ENCODE data around the gene CLN6. TPM values are rescaled to one million over a fixed set of nuclear protein-coding genes. Genes with fewer than 3 reads are reported as not detected.

Gene CLN6
- polyA plus RNA-seq (2013): 18.5 and 21.2 TPM in 2 replicates

DNA sequence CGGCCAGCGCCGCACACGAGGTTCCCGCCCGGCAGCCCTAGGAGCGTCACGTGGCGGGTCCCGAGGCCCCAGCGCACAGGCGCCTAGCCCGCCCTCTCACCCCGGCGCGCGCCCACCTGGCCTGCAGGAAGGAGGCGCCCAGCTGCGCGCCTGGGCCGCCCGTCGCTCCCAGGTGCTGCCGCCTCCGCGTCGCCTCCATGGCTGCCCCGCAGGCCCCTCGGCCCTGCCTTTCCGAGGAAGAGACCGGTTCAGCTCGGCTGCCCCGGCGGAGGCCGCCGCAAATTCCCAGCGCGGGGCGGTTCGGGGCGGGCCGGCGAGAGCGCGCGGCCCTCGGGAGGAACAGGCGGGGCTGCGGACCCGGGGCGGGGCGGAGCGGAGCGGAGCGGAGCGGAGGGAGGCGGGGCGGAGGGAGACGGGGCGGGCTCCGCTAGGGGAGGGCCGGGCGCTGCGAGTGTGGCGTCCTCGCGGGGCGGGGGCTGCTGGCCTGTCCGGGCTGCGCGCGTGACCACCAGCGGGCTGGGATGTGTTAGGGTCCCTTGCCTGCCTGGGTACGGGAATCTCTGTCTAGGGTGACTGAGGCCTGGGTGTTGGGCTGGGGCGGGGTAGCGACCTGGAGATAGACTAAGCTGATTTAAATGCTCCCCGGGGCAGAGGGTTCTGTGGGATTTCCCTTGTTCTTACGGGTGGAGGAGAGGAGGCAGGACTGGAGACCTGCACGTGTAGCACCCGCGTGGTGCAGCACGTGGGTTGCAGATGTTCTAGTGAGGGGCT, at the start of gene CLN6:
CLN6 (minus strand) TSS at position 343 of the 771 bp plus-strand sequence; CDS start at position 199, 144 bp downstream.
- Histone ChIP-seq H3K27ac (ENCODE audit: low read depth, low read length) (peak within 1 kb of the TSS; percentile 79), H3K9ac (ENCODE audit: low read length) (peak within 1 kb of the TSS; percentile 94), H3K79me2 (ENCODE audit: control insufficient read depth, insufficient read depth, low read length, poor library complexity) (peaks cover 13% of the 10 kb centered on the region), H2AK5ac (ENCODE audit: low read length) (no peak within 1 kb of the TSS), H3K18ac (ENCODE audit: low read length) (peak within 1 kb of the TSS; percentile 92), H2BK12ac (ENCODE audit: low read length) (no peak within 1 kb of the TSS), H3K27me3 (ENCODE audit: insufficient read depth, low read length) (no peaks in the 10 kb centered on the region), H3K9me3 (ENCODE audit: insufficient read depth, low read depth, low read length) (no peaks in the 10 kb centered on the region), H3K4ac (ENCODE audit: low read depth, low read length) (peak within 1 kb of the TSS; percentile 84), H4K91ac (ENCODE audit: low read depth, low read length) (peak within 1 kb of the TSS; percentile 89), H3K4me1 (ENCODE audit: control insufficient read depth in 1 of 2, insufficient read depth in 2 of 2, low read length in 2 of 2) (peaks cover 5 to 11% of the 10 kb centered on the region in 2 experiments), H4K12ac (ENCODE audit: low read depth, low read length) (peak within 1 kb of the TSS; percentile 54), H2AFZ (ENCODE audit: insufficient read depth, low read length, poor library complexity) (peak within 1 kb of the TSS; percentile 57), H4K8ac (ENCODE audit: low read depth, low read length) (peak within 1 kb of the TSS; percentile 92), H3K79me1 (ENCODE audit: low read length) (peaks cover 7% of the 10 kb centered on the region), H2BK5ac (ENCODE audit: low read depth, low read length, poor library complexity) (peak within 1 kb of the TSS; percentile 91), H3K23ac (ENCODE audit: low read length) (no peak within 1 kb of the TSS), H3K4me2 (ENCODE audit: low read length) (peak within 1 kb of the TSS; percentile 87), H2BK120ac (ENCODE audit: insufficient read depth, low read length, poor library complexity) (peak within 1 kb of the TSS; percentile 90), H3K4me3 (ENCODE audit: low read depth, low read length) (peak within 1 kb of the TSS; percentile 97), H3K14ac (ENCODE audit: low read length) (peak within 1 kb of the TSS; percentile 92), H3K36me3 (ENCODE audit: control insufficient read depth in 1 of 2, insufficient read depth in 2 of 2, low read length in 2 of 2) (no peaks in the 10 kb centered on the region)
- WGBS (ENCODE audit: extremely low coverage, insufficient coverage, insufficient read length): no CpG with 5 or more reads among the region's 82 CpGs
- DNase-seq: peak; percentile 72 to 80

DNA sequence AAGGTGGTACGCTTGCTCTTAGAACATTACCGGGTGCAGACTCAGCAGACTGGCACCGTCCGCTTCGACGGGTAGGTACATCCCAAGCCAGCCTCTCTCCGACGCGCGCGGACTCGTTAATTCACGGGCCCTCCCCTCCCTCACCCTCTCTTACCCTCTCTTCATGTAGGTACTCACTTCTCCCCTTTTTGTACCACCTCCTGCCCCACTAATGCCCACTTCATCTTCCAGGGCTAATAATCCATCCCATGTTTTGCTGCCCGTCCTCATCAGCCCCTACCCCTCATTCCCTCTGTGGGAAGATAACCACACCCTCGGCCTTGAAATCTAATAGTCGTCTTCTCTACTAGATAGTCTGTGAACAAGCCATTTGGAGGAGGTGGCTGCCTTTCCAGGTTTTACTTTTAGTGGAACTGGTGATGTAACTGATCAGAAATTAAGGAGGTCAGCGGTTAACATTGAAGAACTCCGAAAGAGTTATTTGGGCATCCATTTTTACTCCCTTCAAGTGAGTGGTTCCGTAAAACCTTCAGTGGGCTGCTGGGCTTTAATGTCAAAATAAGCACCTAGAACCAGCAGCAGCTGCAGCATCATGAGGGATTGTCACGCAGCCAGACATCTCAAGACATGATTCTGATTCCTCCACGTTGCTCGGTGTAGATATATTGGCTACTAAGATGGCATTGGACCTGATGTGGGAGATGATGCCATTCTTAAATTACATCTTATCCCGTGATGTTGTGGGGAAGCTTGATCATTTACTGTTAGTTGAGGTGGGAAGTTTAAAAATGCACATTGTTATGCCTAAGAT, 49.3 kb upstream of the CLN6 start:
- Histone ChIP-seq H3K9me3 (ENCODE audit: insufficient read depth, low read depth, low read length) (no peaks in the 10 kb centered on the region), H4K12ac (ENCODE audit: low read depth, low read length) (peak overlapping the region; percentile 92), H3K27me3 (ENCODE audit: insufficient read depth, low read length) (no peaks in the 10 kb centered on the region), H3K27ac (ENCODE audit: low read depth, low read length) (peak overlapping the region; percentile 100), H3K14ac (ENCODE audit: low read length) (peak overlapping the region; percentile 91), H2AFZ (ENCODE audit: insufficient read depth, low read length, poor library complexity) (no peak overlapping the region), H2BK120ac (ENCODE audit: insufficient read depth, low read length, poor library complexity) (peak overlapping the region; percentile 98), H2BK5ac (ENCODE audit: low read depth, low read length, poor library complexity) (peak overlapping the region; percentile 90), H2AK5ac (ENCODE audit: low read length) (peak overlapping the region; percentile 6), H3K36me3 (ENCODE audit: control insufficient read depth in 1 of 2, insufficient read depth in 2 of 2, low read length in 2 of 2) (peaks cover 0 to under 1% of the 10 kb centered on the region in 2 experiments), H3K4ac (ENCODE audit: low read depth, low read length) (peak overlapping the region; percentile 20), H4K8ac (ENCODE audit: low read depth, low read length) (peak overlapping the region; percentile 95), H3K18ac (ENCODE audit: low read length) (peak overlapping the region; percentile 99), H3K9ac (ENCODE audit: low read length) (peak overlapping the region; percentile 97), H3K23ac (ENCODE audit: low read length) (no peak overlapping the region), H2BK12ac (ENCODE audit: low read length) (no peak overlapping the region), H3K4me1 (ENCODE audit: control insufficient read depth in 1 of 2, insufficient read depth in 2 of 2, low read length in 2 of 2) (peaks cover 0 to 6% of the 10 kb centered on the region in 2 experiments), H3K79me1 (ENCODE audit: low read length) (peaks cover 16% of the 10 kb centered on the region), H4K91ac (ENCODE audit: low read depth, low read length) (peak overlapping the region; percentile 91), H3K79me2 (ENCODE audit: control insufficient read depth, insufficient read depth, low read length, poor library complexity) (peaks cover 21% of the 10 kb centered on the region), H3K4me2 (ENCODE audit: low read length) (peak overlapping the region; percentile 83), H3K4me3 (ENCODE audit: low read depth, low read length) (peak overlapping the region; percentile 84)
- no CpG with 5 or more reads among the region's 23 CpGs for WGBS (ENCODE audit: extremely low coverage, insufficient coverage, insufficient read length)
- DNase-seq: peak in 1 of 2 donors; percentile 15

DNA sequence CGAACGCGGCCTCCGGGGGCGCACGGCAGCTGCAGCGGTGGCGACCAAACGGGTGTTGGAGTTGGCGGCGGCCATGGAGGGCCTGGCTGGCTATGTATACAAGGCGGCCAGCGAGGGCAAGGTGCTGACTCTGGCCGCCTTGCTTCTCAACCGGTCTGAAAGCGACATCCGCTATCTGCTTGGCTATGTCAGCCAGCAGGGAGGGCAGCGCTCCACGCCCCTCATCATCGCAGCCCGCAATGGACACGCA, 48.7 kb upstream of the CLN6 start:
- H3K9ac ChIP-seq (ENCODE audit: low read length): peak overlapping the region; percentile 97
- peak overlapping the region; percentile 95 for H4K8ac ChIP-seq (ENCODE audit: low read depth, low read length)
- peak overlapping the region; percentile 98 for H2BK120ac ChIP-seq (ENCODE audit: insufficient read depth, low read length, poor library complexity)
- H3K14ac ChIP-seq (ENCODE audit: low read length): peak overlapping the region; percentile 91
- no CpG with 5 or more reads among the region's 22 CpGs for WGBS (ENCODE audit: extremely low coverage, insufficient coverage, insufficient read length)
- H3K79me1 ChIP-seq (ENCODE audit: low read length): peaks cover 16% of the 10 kb centered on the region
- H3K23ac ChIP-seq (ENCODE audit: low read length): no peak overlapping the region
- no peak overlapping the region for H2BK12ac ChIP-seq (ENCODE audit: low read length)
- H3K27me3 ChIP-seq (ENCODE audit: insufficient read depth, low read length): no peaks in the 10 kb centered on the region
- DNase-seq: no peak
- peak overlapping the region; percentile 20 for H3K4ac ChIP-seq (ENCODE audit: low read depth, low read length)
- H3K79me2 ChIP-seq (ENCODE audit: control insufficient read depth, insufficient read depth, low read length, poor library complexity): peaks cover 21% of the 10 kb centered on the region
- H3K4me2 ChIP-seq (ENCODE audit: low read length): peak overlapping the region; percentile 83
- H3K9me3 ChIP-seq (ENCODE audit: insufficient read depth, low read depth, low read length): no peaks in the 10 kb centered on the region
- H4K12ac ChIP-seq (ENCODE audit: low read depth, low read length): peak overlapping the region; percentile 92
- no peaks in the 10 kb centered on the region for H3K36me3 ChIP-seq (ENCODE audit: control insufficient read depth in 1 of 2, insufficient read depth in 2 of 2, low read length in 2 of 2)
- H4K91ac ChIP-seq (ENCODE audit: low read depth, low read length): peak overlapping the region; percentile 91
- peak overlapping the region; percentile 100 for H3K27ac ChIP-seq (ENCODE audit: low read depth, low read length)
- peak overlapping the region; percentile 6 for H2AK5ac ChIP-seq (ENCODE audit: low read length)
- H3K4me3 ChIP-seq (ENCODE audit: low read depth, low read length): peak overlapping the region; percentile 84
- H2BK5ac ChIP-seq (ENCODE audit: low read depth, low read length, poor library complexity): peak overlapping the region; percentile 90
- peak overlapping the region; percentile 84 for H2AFZ ChIP-seq (ENCODE audit: insufficient read depth, low read length, poor library complexity)
- H3K4me1 ChIP-seq (ENCODE audit: control insufficient read depth in 1 of 2, insufficient read depth in 2 of 2, low read length in 2 of 2): peaks cover 0 to 8% of the 10 kb centered on the region in 2 experiments
- H3K18ac ChIP-seq (ENCODE audit: low read length): peak overlapping the region; percentile 99

DNA sequence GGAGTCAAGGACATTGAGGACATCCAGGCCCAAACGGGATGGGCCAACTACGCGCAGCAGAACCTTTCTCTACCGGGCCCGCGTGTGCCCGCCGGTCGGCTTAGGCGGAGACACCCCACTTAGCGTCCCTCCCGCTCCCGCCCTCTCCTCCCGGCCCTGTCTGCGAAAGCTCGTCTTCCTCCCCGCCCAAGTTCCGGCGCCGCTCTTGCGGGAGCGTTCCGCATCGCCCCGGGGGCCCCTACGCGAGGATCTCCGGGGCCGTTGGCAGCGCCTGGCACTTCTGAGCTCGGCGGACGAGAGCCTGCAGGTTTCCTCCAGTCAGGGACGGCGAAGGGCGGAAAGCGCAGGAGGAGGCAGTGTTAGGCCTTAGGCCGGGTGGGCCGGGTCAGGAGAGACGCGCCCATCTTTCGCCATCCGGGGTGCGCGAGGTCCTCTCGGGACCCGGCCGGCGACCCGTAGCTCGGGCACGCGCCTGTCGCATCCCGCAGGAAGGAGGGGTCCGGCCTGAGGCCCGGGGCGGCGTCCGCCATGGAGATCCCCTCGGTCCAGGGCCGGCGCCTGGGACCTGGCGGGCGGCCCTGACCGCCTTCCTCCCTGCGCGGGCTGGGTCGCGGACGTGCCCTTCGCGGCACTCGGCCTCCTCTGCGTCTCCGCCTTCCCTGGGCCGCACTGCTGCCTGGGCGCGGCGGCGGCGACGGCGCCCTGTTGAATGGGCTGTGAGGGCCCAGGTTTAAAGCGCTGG, 48.2 kb upstream of the CLN6 start, which contains the start of gene FEM1B:
FEM1B (plus strand) TSS at position 143 of the 742 bp plus-strand sequence. CDS start 673 bp downstream, outside the sequence.
- Histone ChIP-seq H2BK12ac (ENCODE audit: low read length) (peak within 1 kb of the TSS; percentile 12), H2AFZ (ENCODE audit: insufficient read depth, low read length, poor library complexity) (peak within 1 kb of the TSS; percentile 84), H3K4ac (ENCODE audit: low read depth, low read length) (peak within 1 kb of the TSS; percentile 20), H4K91ac (ENCODE audit: low read depth, low read length) (peak within 1 kb of the TSS; percentile 91), H3K18ac (ENCODE audit: low read length) (peak within 1 kb of the TSS; percentile 99), H3K4me2 (ENCODE audit: low read length) (peak within 1 kb of the TSS; percentile 83), H3K9ac (ENCODE audit: low read length) (peak within 1 kb of the TSS; percentile 97), H3K23ac (ENCODE audit: low read length) (no peak within 1 kb of the TSS), H3K9me3 (ENCODE audit: insufficient read depth, low read depth, low read length) (no peaks in the 10 kb centered on the region), H4K12ac (ENCODE audit: low read depth, low read length) (peak within 1 kb of the TSS; percentile 92), H3K36me3 (ENCODE audit: control insufficient read depth in 1 of 2, insufficient read depth in 2 of 2, low read length in 2 of 2) (no peaks in the 10 kb centered on the region), H3K4me3 (ENCODE audit: low read depth, low read length) (peak within 1 kb of the TSS; percentile 84), H3K27me3 (ENCODE audit: insufficient read depth, low read length) (no peaks in the 10 kb centered on the region), H2AK5ac (ENCODE audit: low read length) (peak within 1 kb of the TSS; percentile 57), H3K27ac (ENCODE audit: low read depth, low read length) (peak within 1 kb of the TSS; percentile 100), H2BK5ac (ENCODE audit: low read depth, low read length, poor library complexity) (peak within 1 kb of the TSS; percentile 90), H3K79me1 (ENCODE audit: low read length) (peaks cover 17% of the 10 kb centered on the region), H4K8ac (ENCODE audit: low read depth, low read length) (peak within 1 kb of the TSS; percentile 95), H3K14ac (ENCODE audit: low read length) (peak within 1 kb of the TSS; percentile 91), H3K79me2 (ENCODE audit: control insufficient read depth, insufficient read depth, low read length, poor library complexity) (peaks cover 21% of the 10 kb centered on the region), H2BK120ac (ENCODE audit: insufficient read depth, low read length, poor library complexity) (peak within 1 kb of the TSS; percentile 98), H3K4me1 (ENCODE audit: control insufficient read depth in 1 of 2, insufficient read depth in 2 of 2, low read length in 2 of 2) (peaks cover under 1 to 10% of the 10 kb centered on the region in 2 experiments)
- no CpG with 5 or more reads among the region's 85 CpGs for WGBS (ENCODE audit: extremely low coverage, insufficient coverage, insufficient read length)
- peak; percentile 80 to 91 for DNase-seq
